PC-3 (cell line): ENCODE measurements around the gene ADGRG1. TPM values are rescaled to one million over a fixed set of nuclear protein-coding genes. Genes with fewer than 3 reads are reported as not detected.
A peak's percentile ranks its signal among the peaks of the same experiment; 100 is the strongest.

ENCODE experiments used
- ATAC-seq: fragments of 200-7000 bp; cut with Tn5 transposase; 2 replicates; pipeline ENCODE4 v1.9.1; 2020; ENCODE audit warnings: mild to moderate bottlenecking, moderate library complexity
- BruUV-seq: library from RNA; stranded (reverse); fragments of 400-500 nt; replicated peaks from 2 replicates; lab custom pipeline; 2021; lab: Mats Ljungman, UMichigan
- CTCF ChIA-PET: fragments of 300-600 bp; sonication (Branson Sonifier 250); formaldehyde crosslinking; loops from one replicate; lab custom pipeline; 2022; ENCODE audit warnings: antibody characterized with exemption; lab: Charles Lee
- POLR2A ChIA-PET: fragments of 300-600 bp; sonication (Branson Sonifier 250); formaldehyde crosslinking; loops from one replicate; lab custom pipeline; 2022; ENCODE audit warnings: antibody characterized with exemption; ENCODE audit not compliant: unreplicated experiment; lab: Charles Lee
- DNase-seq: peaks from one replicate; pipeline ENCODE4 v3.0.0-alpha.2; 2015
- H2AFZ ChIP-seq: fragments of 300-600 bp; sonication (generic); 2 replicates; pipeline ENCODE4 v1.6.0; 2016; ENCODE audit warnings: antibody characterized with exemption, low read length
- H3F3A ChIP-seq: fragments of 300-600 bp; sonication (generic); one replicate; pipeline ENCODE4 v1.6.0; 2017; ENCODE audit warnings: antibody characterized with exemption, low read length, control low read depth, mild to moderate bottlenecking; ENCODE audit not compliant: unreplicated experiment
- H3K27ac ChIP-seq: fragments of 300-600 bp; sonication (generic); 2 replicates; pipeline ENCODE4 v1.5.1; 2016; ENCODE audit warnings: mild to moderate bottlenecking, low read length
- H3K27me3 ChIP-seq: fragments of 300-600 bp; sonication (generic); 2 replicates; pipeline ENCODE4 v1.6.1; 2016; ENCODE audit warnings: low read length, mixed read lengths
- H3K36me3 ChIP-seq: fragments of 300-600 bp; sonication (generic); 2 replicates; pipeline ENCODE4 v1.6.1; 2016; ENCODE audit warnings: low read depth, mixed run types, low read length, mixed read lengths
- H3K4me1 ChIP-seq: fragments of 300-600 bp; sonication (generic); 2 replicates; pipeline ENCODE4 v1.5.1; 2016; ENCODE audit warnings: low read length; ENCODE audit not compliant: insufficient read depth
- H3K4me2 ChIP-seq: fragments of 300-600 bp; sonication (generic); 2 replicates; pipeline ENCODE4 v1.6.0; 2016; ENCODE audit warnings: low read length
- H3K4me3 ChIP-seq: fragments of 300-600 bp; sonication (generic); 2 replicates; pipeline ENCODE4 v1.5.1; 2016; ENCODE audit warnings: mild to moderate bottlenecking, low read length, mixed read lengths
- H3K79me2 ChIP-seq: fragments of 300-600 bp; sonication (generic); 2 replicates; pipeline ENCODE4 v1.6.1; 2017; ENCODE audit warnings: low read length, mixed read lengths
- H3K9ac ChIP-seq: fragments of 300-600 bp; sonication (generic); 2 replicates; pipeline ENCODE4 v1.6.0; 2016; ENCODE audit warnings: mild to moderate bottlenecking, low read length
- H3K9me2 ChIP-seq: fragments of 300-600 bp; sonication (generic); replicated peaks from 2 replicates; pipeline ENCODE4 v1.6.1; 2016; ENCODE audit warnings: mixed run types, low read length, mixed read lengths
- H3K9me3 ChIP-seq: fragments of 300-600 bp; sonication (generic); 2 replicates; pipeline ENCODE4 v1.6.1; 2016; ENCODE audit warnings: low read length, mixed read lengths
- H4K20me1 ChIP-seq: fragments of 300-600 bp; sonication (generic); 2 replicates; pipeline ENCODE4 v1.6.1; 2016; ENCODE audit warnings: low read length, mixed read lengths
- CTCF ChIP-seq: fragments of 300-600 bp; sonication (generic); conservative IDR thresholded peaks from 2 replicates; pipeline ENCODE4 v1.5.1; 2017; ENCODE audit warnings: antibody characterized with exemption, low read depth, mild to moderate bottlenecking, low read length
- EZH2 ChIP-seq: fragments of 300-600 bp; sonication (generic); IDR thresholded peaks from one replicate; pipeline ENCODE4 v1.6.1; 2017; ENCODE audit warnings: antibody characterized with exemption, mild to moderate bottlenecking, low read length; ENCODE audit not compliant: unreplicated experiment
- EZH2phosphoT487 ChIP-seq: fragments of 300-600 bp; sonication (generic); IDR thresholded peaks from 2 replicates; pipeline ENCODE4 v1.6.1; 2018; ENCODE audit warnings: mild to moderate bottlenecking, antibody characterized with exemption, low read length, borderline replicate concordance
- intact Hi-C: fragments of 100-400 bp; cut with micrococcal nuclease; formaldehyde crosslinking; loops from 2 replicates; pipeline ENCODE4 v1.9.0; 2023
- total RNA-seq: library from RNA; depleted of rRNA; stranded (reverse); fragments of >200 nt; gene quantifications from 2 replicates; pipeline ENCODE4 v1.2.3, GENCODE V29; 2014

ADGRG1 gene
- total RNA-seq, 1 experiment from 2014 or later, result 33.7 TPM

DNA sequence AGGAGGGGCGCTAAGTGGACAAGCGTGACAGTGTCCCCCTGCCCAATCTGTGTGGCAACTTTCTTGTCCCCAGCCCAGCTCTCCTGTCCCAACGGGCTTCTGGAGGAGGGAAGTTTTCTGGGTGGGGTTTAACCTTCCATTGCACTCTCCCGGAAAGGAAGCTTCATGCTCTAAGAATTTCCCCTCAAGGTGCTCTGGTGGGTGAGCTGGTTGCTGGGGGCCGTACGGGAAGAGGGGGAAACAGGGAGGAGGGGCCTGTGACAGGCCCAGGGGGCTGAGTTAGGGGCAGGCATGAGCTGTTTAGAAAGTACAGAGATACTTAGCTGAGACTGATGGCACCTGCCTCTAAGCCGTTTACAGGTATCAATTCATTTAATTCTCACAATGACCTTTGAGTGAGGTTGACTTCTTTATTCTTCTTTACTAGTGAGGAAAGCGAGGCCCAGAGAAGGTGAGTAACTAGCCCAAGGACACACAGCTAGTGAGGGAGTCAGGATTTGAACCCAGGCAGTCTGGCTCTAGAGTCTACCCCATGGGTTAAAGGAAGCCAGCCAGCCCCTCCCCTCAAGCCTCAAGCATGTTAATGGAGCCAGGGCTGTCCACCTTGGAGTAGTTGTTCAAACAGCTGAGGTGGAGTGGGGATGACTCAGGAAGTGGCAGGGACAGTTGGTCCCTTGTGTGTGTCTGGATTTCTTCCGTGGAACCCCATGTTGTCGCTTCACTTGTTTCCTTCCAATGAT, 18.9 kb downstream of the ADGRG1 start:
- no peaks in the 10 kb centered on the region for H3F3A ChIP-seq
- H3K27me3 ChIP-seq, result no peaks in the 10 kb centered on the region
- BruUV-seq, result no TSS peak
- CTCF ChIA-PET, result interaction anchor here (1.0 kb wide), 1 partner anchor 71 kb away, joined by 3 read pairs; no protein-coding TSS in a partner anchor
- no peaks in the 10 kb centered on the region for H3K9me2 ChIP-seq
- H4K20me1 ChIP-seq, result no peaks in the 10 kb centered on the region
- no peak for ATAC-seq
- intact Hi-C loops, result loop anchor here (10.0 kb wide), 1 partner anchor 357 kb away; the partner anchor contains the start of genes USB1 and ZNF319
- H3K4me3 ChIP-seq, result no peak overlapping the region
- POLR2A ChIA-PET, result no interaction called here
- 0 out of 2 replicates have a peak overlapping the region, but pooled peaks have one; percentile 20 for H3K27ac ChIP-seq
- no peaks in the 10 kb centered on the region for H3K9me3 ChIP-seq
- peaks cover 46% of the 10 kb centered on the region for H3K4me1 ChIP-seq
- H3K4me2 ChIP-seq, result no peak overlapping the region
- peak; percentile 21 for DNase-seq
- no peak overlapping the region for H3K9ac ChIP-seq
- no peak for TF ChIP-seq CTCF
- no peak for TF ChIP-seq EZH2
- no peak for TF ChIP-seq EZH2phosphoT487
- peaks cover 25% of the 10 kb centered on the region for H3K36me3 ChIP-seq
- no peak overlapping the region for H2AFZ ChIP-seq
- H3K79me2 ChIP-seq, result no peaks in the 10 kb centered on the region; the same call in 1 of the 2 replicates

- Histone ChIP-seq H3K36me3 (peaks cover 25% of the 10 kb centered on the region), H3F3A (no peaks in the 10 kb centered on the region), H3K9ac (no peak overlapping the region), H3K27me3 (no peaks in the 10 kb centered on the region), H3K4me2 (no peak overlapping the region), H3K4me3 (no peak overlapping the region), H3K27ac (no peak overlapping the region), H2AFZ (no peak overlapping the region), H3K9me2 (no peaks in the 10 kb centered on the region), H3K79me2 (no peaks in the 10 kb centered on the region; the same call in 1 of the 2 replicates), H4K20me1 (no peaks in the 10 kb centered on the region), H3K4me1 (peaks cover 38% of the 10 kb centered on the region), H3K9me3 (no peaks in the 10 kb centered on the region)
- TF ChIP-seq EZH2phosphoT487 (no peak), CTCF (no peak), EZH2 (no peak)
- intact Hi-C loops, result loop anchor here (2.0 to 10.0 kb wide), 3 partner anchors 47 to 357 kb away; partner anchors contain the start of genes USB1 and ZNF319
- BruUV-seq, result no TSS peak
- no peak for DNase-seq
- no peak for ATAC-seq
- POLR2A ChIA-PET, result no interaction called here
- CTCF ChIA-PET, result interaction anchor here (0.6 to 1.1 kb wide), 3 partner anchors 57 to 87 kb away, joined by 3 to 4 read pairs (median 3); no protein-coding TSS in a partner anchor
Observed at GRCh38 chr16:57648125-57648524, 19.7 kb downstream of the ADGRG1 start.
